ENCODE data around the gene ITGB2.
A peak's percentile ranks its signal among the peaks of the same experiment; 100 is the strongest.

DNA sequence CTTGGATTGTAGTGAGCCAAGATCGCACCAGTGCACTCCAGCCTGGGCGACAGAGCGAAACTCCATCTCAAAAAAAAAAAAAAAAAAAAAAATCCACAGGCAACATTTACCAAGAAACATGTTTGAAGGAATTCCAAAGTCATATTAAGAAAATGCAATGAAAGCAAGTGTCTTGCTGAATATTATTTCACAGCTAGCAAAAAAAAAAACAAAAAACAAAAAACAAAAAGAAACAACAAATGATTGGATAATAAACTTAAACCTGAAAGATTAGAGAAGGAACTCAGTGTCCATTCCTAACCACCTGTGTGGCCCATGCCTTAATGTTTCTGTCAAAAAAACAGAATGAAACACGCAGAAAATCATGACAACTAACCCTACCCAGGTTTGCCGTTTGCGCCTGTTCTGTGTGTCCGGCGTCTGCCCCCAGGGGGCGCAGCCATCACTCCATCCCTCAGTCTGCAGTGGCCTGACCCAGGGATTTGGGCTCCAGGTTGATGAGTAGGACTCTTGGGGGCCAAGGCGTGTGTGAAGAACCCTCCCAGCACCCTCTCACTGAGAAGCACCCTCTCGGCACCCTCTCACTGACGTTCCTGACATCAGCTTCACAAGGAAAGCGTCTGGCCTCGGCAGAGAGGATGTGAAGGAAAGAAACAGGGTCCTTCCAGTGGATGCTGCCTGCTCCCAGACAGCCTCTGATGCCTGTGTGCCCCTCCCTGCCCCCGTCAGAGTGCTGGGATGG lies 28.0 kb downstream of the ITGB2 start:
- TF ChIP-seq POLR2A (IDR thresholded peaks at IDR 0.05): no peak
- TF ChIP-seq, protein P1, sequence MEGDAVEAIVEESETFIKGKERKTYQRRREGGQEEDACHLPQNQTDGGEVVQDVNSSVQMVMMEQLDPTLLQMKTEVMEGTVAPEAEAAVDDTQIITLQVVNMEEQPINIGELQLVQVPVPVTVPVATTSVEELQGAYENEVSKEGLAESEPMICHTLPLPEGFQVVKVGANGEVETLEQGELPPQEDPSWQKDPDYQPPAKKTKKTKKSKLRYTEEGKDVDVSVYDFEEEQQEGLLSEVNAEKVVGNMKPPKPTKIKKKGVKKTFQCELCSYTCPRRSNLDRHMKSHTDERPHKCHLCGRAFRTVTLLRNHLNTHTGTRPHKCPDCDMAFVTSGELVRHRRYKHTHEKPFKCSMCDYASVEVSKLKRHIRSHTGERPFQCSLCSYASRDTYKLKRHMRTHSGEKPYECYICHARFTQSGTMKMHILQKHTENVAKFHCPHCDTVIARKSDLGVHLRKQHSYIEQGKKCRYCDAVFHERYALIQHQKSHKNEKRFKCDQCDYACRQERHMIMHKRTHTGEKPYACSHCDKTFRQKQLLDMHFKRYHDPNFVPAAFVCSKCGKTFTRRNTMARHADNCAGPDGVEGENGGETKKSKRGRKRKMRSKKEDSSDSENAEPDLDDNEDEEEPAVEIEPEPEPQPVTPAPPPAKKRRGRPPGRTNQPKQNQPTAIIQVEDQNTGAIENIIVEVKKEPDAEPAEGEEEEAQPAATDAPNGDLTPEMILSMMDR (IDR thresholded peaks at IDR 0.05): peak; percentile 66 to 87 (median 84)
